Retina (tissue), 1 donor: ENCODE data around the gene SPTBN1.
A peak's percentile ranks its signal among the peaks of the same experiment; 100 is the strongest.

Experiments used
- DNase-seq: peaks from one replicate; pipeline ENCODE4 v3.0.0-alpha.2; 2016

Gene SPTBN1

DNA sequence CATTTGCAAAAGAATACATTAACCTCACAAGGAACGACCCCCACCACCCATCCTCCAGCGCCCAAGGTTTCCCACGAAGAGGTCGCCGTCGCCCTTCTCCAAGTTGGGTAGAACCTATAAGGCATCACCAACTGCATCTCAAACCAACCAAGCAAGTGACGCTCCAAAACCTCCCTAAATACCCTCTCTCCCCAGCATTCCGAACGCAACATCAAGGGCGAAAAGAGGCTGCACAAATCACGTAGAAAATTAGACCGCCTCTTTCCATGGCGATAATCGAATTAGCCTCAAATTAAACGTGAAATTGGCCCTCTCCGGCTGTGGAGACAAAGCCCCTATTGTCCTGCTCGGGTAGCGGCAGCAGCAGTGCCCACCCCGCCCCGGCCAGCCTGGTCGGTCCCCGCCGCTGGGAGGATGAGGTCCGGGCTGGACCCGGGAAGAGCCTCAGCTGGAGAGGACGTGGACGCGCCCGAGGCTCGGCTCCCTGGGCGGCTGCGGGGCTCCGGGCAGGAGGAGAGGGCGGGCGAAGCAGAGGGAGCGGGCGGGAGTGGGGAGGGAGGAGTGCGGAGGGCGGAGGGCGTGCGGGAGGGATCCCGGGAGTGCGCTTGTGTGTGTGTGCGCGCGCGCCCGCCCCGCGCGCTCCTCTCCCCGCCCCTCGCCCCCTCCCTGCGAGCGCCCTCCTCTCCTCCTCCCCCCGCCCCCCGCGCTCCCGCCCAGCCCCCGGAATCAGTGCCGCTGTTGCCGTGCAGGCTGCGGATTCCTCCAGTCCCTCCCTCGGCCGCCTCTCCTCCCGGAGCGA is at the start of gene SPTBN1:
Gene SPTBN1, plus strand, starts transcription at position 765 of the 799 bp plus-strand sequence. CDS start 70,092 bp downstream, outside the sequence.
- peak; percentile 95 for DNase-seq

DNA sequence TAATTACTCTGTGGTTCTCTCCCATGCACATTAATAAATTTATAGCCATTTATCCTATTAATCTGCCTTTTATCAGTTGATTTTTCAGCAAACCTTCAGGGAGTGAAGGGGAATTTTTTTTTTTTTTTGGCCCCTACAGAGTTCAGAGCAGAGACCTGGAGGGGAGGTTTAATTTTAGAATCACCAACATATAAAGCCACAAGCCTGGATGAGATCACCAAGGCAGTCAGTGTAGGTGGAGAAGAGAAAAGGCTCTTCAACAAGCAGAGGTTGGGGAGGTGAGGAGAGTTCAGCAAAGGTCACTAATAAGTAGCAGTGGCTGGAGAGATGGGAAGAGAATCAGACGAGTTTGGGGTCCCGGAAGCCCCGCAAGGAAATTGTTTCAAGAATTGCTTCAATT is 48.4 kb upstream of the SPTBN1 start:
- no peak for DNase-seq

DNA sequence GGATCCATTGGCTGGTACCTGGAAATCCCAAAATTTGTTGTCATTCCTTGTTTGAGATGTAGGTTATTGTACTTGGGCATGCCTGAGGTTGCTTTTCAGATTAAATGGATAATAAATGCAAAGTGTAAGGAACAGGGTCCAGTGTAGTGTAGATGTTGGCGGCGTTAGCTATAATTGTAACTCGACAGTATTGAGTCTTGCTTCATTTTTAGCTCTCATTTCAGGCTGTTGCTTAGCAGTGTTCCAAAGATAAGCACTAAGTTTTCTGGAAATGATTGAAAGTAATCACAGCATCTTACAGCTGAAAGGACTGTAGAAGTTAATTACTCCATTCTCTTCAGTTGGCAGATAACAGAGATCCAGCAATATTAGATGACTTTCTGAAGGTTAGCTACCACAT is 47.8 kb upstream of the SPTBN1 start:
- no peak for DNase-seq

DNA sequence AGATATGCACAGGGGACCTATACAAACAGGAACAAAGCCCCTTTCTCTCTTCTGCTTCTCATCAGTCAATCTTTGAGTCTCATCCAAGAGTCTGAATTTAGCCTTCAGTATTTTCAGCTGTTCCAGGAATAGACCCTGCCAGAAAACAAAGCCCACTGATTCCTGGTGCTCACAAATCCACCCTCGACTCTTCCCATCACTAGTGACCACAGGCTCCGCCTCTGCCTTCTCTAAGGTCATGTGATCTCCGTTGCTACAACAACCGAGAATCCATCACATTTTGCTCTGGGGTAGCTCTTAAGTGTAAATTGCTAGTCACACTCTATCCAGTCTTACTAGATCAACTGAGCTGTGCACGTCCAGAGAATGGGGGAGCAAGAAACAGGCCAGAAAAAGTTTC is 46.4 kb upstream of the SPTBN1 start:
- DNase-seq, result peak; percentile 16

DNA sequence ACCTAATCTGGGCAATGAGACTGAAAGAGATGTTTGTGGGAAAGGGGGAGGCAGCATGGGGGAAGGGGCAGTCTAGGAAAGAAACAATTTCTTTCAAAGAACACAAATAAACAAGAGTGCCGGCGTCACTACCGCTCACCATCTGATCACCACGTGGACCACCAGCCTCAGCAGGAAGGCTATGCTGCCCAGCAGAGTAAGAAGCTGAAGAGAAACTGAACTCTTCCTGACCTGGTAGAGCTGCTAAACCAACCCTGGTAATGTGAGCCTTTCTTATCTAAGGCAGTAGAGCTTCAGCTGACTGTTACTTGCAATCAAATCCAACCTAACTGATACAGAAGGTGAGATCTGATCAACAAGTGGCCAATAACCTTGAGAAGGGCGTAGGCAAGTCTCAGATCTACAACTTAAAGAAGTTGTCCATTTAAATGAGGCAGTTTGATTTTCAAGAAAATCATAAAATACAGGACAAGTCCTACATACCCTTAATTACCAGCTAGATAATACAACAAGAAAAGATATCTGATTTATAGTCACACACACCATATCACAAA is 44.2 kb upstream of the SPTBN1 start:
- DNase-seq, result no peak

DNA sequence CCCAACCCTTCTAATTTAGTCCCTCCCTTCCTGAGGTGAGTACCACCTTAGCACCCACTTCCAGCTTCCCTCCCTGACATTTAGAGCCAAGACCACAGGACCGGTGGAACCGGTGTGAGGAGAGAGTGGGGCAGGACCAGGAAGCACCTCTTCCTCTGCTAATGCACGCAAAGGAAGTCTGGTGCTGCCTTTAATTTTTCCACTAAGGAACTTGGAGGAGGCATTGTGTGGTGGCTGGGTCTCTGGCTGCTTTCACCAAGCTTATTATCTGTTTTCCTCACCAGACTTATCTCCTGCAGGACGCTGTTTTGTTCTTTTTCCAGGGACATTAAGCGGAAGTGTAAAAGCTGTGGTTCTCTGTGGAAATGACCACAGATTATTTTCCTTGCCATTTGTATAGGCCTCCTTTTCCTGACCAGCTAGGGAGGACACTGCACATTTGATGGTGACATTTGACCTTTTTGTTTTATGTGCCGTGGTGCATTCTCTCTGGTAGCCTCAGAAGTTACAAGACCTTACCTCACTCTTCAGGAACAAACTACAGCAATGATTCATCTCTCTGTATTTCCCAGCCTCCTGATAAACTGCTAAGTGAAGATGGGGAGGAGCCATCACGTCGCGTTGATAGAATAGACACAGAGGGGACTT is 39.8 kb upstream of the SPTBN1 start:
- DNase-seq, result no peak

DNA sequence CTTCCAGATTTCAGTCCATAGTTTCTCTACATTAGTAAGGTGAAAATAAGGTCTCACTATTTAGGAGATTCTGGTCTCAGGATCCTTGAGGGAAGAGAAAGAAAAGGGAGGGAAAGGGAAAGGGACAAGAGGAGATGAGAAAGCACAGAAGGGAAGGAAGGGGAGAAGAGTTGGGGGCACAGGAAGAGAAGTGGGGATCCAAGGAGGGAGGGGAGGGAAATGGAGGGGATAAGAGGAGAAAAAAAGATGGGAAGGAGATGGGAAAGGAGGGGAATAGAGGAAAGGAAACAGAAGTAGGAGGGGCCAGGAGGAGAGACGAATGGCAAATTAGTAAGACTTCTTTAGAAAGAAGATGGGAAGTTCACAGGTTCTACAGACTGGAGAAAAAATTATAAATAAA is 39.2 kb upstream of the SPTBN1 start:
- no peak for DNase-seq

DNA sequence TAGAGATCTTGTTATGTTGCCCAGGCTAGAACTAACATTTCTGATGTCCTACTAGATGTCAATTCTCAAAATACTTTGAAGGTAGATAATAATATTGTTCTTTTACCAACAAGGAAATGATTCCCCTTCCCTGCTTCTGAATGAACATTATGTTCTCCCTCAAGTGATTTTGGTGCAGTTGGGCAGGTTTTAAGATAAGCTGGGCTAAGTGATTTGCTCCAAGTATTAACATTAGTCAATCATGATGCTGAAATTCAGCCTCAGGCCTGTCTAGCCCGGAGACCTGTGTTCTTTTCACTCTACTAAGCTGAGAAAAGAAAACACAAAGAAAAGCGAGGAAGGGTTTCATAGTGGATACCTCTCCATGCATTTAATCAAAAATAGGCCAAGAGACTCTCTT is 38.5 kb upstream of the SPTBN1 start:
- DNase-seq, result no peak

DNA sequence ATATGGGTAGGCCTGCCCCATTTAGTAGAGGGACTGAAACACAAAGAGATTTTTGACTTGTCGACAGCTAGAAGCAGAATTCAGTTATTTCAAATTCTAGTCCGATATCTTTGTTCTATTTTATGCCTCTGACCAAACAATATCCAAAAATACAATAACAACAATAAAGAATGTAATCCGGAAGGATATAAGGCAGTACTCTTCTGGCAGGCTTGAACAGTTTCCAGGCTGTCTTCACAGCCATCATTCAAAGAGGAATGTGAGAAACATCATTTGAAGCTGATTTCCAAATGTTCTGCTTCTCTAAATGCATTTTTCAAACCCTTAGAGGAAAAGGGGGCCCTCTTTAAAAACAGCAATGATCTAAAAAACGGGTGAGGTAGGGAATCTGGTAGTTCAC is 36.7 kb upstream of the SPTBN1 start:
- DNase-seq, result no peak

DNA sequence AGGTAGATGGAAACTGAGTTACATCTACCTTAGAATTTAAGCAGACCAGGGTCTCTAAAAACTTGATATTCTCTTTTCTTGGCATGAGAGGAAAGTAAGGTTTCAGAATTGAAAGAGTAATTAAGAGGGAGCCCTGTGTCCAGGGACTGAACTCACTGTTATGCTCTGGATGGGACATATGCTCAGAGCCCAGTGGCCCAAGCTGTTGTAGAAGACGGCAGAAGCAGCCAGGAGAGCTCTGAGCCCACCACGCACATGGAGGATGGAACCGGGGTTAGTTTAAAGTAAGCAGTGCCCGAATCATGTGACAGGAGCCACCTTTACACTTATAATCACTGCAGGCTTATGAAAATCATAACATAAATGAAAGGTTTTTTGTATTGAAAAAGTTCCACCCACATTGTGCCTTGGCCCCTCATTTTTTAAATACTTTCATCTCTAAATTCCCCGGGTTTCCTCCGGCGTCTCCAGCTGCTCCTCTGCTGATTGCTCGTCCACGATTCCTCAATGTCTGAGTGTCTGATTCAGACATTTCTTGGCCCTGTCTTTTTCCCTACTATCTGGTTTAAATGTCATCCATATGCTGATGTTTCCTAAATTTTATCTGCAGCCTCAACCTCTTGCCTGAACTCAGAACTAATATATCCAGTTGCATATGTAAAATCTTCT is 36.1 kb upstream of the SPTBN1 start:
- no peak for DNase-seq

DNA sequence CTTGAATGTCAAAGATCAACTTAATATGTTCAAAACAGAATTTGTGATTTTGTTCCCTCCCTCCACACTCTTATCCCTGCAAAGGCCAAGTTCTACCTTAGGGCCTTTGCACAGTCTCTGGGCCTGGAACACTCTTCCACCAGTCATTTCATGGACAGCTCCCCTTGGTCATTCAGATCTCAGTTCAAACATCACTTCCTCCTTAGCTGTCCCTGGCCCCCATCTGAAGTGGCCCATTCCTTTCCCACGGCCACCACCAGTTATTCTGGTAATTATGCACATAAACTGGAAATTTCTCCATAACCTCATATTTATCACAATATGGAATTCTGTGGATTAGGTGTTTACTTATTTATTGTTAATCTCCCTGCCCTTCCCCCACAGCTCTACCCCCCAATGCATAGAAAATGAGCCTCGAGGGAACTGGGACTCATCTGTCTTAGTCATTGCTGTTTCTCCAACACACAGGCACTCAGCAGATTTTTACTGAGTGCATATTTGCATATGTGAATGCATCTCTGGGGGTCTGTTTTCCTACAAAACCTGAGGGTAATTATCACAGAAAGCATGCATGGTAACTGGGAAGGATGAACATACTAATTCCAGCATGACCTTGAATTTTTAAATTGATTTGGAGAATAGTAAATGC is 35.5 kb upstream of the SPTBN1 start:
- no peak for DNase-seq

DNA sequence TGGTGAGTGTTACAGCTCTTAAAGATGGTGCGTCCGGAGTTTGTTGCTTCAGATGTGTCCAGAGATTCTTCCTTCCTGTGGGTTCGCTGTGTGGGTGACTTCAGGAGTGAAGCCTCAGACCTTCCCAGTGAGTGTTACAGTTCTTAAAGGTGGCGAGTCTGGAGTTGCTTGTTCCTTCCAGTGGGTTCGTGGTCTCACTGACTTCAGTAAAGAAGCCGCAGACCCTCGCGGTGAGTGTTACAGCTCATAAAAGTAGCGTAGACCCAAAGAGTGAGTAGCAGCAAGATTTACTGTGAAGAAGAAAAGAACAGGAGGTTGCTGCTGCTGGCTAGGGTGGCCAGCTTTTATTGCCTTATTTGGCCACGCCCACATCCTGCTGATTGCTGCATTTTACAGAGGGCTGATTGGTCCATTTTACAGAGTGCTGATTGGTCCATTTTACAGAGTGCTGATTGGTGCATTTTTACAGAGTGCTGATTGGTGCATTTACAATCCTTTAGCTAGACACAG is 34.0 kb upstream of the SPTBN1 start:
- no peak for DNase-seq

DNA sequence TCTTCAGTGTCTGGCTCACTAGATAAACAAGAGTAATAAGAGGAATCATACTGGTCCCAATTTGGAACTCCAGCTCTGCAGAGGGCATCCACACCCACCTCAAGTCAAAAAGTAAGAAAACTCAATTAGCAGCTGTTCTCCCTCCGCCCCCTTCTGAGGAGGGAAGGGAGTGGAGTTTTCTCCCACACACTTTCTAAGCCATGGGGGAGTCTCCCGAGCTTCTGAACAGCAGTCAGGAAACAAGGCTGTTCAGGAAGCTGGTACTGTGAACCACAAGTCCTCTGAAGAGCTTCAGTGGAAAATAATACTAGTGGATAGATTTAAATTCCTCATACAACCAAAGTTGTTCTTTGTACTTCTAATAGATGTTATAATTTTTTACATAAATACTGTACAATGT is 32.9 kb upstream of the SPTBN1 start:
- no peak for DNase-seq

DNA sequence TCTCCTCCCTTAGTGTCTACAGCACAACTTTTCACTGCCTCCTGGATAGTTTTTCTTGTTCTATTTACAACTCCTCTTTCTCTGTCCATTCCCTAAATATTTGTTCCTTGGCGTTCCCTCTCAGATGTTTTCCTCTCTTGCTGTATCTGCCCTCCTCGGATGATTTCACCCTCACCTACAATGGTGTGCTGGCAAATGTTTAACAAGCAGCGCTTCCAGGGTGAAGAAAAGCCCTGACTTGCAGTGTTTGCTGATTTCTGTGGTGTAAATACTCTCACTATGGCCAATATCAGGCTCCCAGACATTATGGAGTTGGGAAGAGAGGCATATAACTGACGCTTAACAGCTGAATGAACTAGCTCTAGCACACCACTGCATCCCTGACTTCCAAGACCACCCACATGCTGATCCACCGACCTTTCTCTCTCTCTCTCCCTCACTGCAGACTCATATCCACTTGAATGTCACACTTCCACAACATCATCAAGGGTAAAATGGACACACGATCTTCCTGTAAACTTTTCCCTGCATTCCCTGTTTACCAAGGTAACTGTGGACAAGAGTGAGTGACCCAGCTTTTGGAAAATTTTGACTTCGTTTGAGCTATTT is 31.5 kb upstream of the SPTBN1 start:
- no peak for DNase-seq

DNA sequence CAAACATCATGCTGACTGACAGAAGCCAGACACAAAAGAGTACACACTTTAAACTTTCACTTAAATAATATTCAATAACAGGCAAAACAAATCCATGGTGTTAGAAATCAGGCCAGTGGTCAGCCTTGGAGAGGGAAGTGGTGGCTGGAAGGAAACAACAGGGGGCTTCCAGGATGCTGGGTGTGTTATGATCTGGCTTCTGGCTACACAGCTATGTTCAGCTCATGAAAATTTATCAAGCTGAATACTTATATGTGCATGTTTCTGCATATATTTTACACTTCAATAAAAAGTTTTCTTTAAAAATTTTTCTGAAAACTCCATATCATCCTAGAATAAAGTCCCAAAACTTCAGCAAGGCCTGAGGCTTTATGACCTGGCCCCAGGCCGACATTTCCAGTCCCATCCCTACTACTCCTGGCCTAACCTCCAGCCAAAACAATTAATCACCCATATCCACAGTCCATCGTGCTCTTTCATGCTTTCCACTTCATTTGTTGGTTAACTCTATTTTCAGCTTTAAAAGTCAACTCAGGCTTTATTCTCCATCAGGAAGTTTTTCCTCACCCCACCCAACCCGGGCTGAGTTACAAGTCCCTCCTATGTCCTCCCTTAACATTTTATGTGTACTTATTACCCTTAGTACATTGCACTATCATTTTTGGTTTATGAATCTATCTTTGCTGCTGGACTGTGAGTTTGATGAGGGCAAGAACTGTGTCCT is 27.9 kb upstream of the SPTBN1 start:
- no peak for DNase-seq

DNA sequence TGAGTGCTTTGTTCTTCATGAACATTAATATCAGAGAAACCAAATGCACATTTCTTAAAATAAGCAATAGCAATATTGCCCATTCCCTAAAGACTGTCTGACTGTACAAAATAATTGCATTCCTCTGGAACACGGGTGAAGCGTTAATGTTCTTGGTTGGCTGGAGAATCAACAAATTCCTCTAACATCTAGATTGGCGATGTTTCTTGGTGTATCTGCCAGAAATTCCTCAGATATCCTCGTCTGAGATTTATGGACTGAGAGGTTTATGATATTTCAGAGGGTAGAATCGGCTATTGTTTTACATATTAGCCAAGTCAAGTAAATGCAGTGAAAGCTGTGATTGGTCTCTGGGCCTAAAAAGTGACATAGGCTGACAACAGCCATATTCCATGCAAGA is 27.1 kb upstream of the SPTBN1 start:
- DNase-seq, result no peak

DNA sequence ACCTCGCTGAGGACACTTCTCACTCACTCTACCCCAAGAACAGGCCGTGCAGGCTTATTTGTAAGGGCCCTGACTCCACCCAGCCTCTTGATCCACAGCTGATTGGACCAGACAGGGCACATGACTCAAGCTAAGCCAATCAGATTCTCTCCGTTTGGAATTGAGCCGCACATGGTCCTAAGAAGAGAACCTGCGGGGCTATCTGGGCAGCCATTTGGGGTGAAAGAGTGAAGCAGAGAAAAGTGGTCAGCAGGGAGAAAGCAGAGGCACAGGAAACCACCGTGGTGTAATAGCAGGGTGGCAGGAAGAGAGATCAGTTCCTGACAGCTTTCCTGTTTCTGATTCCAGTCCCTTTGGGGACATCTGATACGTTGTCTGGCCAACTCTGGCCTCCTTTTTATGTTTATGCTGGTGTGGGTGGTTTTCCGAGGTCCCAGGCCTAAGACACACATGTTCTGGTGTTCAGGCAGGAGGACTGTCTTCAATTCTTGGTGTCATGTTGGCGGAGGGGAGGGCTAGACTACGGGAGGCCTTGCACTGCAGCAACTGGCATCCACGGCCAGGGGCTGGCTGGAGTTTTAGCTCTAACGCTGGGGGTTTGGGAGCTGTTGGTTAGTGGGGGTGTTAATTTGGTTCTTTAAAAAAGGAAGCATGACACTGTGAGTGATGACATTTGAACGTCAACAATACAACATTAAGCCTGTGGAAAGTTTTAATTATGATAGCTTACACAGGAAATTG is 26.1 kb upstream of the SPTBN1 start:
- no peak for DNase-seq

DNA sequence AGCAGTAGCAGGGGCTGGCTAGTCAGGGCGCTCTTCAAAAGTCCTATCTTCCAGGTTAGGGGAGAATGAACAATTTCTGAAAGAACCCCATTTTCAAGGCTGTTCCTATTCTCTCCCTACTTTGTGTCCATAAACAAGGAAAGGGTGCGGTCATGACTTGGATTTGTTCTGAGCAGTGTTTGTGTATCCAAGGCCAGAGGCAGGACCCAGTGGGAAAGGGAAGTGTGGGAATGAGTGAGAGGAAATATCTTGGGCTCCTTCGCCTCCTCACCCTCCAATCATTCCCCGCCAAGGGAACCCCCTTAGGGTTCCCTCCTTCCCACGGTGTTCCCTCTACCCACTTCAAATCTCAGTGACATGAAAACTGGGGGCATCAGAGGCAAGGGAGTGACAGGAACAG is 25.5 kb upstream of the SPTBN1 start:
- no peak for DNase-seq

DNA sequence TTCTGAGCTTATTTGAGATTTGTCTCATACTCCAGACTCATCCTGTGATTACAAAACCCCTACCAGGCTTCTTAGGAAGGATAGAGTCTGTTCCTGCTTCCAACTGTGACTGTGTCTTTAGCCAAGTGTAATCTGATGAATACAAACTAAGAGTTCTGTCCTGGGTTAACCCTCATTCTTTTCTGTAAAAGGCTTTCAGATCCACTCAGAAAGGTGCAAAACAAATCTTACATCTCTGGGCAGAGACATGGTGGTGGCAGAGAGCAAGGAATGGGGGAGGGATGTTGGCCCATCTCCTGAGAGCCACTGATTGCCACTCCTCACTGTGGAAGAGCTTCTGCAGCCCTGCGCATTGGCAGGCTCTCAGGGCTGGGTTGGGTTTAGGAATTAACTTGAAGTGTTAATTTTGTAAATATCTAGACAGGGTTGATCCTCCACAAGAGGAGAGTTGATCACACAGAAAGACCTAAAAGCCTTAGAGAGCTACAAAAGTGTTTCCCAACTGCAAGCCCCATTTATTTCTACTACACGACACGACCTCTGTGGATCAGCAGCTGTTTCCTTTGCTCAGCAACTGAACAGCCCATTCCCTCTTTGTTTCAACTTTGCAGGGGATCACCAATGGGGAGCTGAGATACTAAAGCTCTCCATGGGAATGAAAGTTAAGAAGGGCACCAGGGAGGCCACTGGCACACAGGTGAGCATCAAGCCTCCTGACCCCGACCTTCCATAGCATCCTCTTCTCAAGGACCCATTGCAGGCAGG is 23.7 kb upstream of the SPTBN1 start:
- no peak for DNase-seq

DNA sequence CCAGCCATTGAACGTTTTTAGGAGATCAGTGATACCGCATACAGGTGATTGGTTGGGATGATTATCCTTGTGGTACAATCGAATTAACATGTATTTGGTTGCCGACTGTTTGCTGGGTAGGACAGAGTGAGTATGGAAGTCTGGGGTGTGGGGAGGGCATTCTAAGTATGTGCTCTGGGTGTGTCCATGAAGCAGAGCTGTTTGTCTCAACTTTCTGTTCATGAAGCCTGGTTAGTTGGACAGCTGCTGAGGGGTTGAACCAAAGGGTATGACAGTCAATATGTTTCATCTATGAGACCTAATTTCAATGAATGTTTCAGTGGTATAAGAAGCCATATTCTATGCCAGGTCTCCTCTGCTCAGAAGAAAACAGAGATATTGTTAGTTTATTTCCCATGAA is 21.9 kb upstream of the SPTBN1 start:
- DNase-seq, result no peak
